Loucy (cell line): Measurements from ENCODE around the gene CORO1A.
"Not testable (repeated sequence)": the region's sequence is repeated elsewhere in the genome, so short reads cannot be mapped to it uniquely, and the experiment has no call there.

Experiments used
- H2AFZ ChIP-seq: fragments of 200-600 bp; sonication (generic); 2 replicates; pipeline ENCODE4 v1.6.0; 2016; ENCODE audit warnings: antibody characterized with exemption, mild to moderate bottlenecking, low read length, moderate library complexity
- H3F3A ChIP-seq: fragments of 200-600 bp; 2 replicates; pipeline ENCODE4 v1.6.0; 2016; ENCODE audit warnings: antibody characterized with exemption, low read depth, mild to moderate bottlenecking
- H3K27me3 ChIP-seq: fragments of 200-600 bp; sonication (generic); 2 replicates; pipeline ENCODE4 v1.6.1; 2014; ENCODE audit warnings: low read length, mild to moderate bottlenecking; ENCODE audit not compliant: insufficient read depth, poor library complexity, severe bottlenecking
- H3K36me3 ChIP-seq: fragments of 200-600 bp; sonication (generic); 2 replicates; pipeline ENCODE4 v1.6.1; 2016; ENCODE audit warnings: low read length; ENCODE audit not compliant: insufficient read depth
- H3K4me1 ChIP-seq: fragments of 200-600 bp; sonication (generic); 2 replicates; pipeline ENCODE4 v1.5.1; 2014; ENCODE audit warnings: low read length, mild to moderate bottlenecking; ENCODE audit not compliant: insufficient read depth, poor library complexity, severe bottlenecking
- H3K4me2 ChIP-seq: fragments of 200-600 bp; sonication (generic); 2 replicates; pipeline ENCODE4 v1.6.0; 2014; ENCODE audit warnings: antibody characterized with exemption, low read length, low read depth, mild to moderate bottlenecking; ENCODE audit not compliant: poor library complexity, severe bottlenecking
- H3K4me3 ChIP-seq: fragments of 200-600 bp; sonication (generic); 2 replicates; pipeline ENCODE4 v1.5.1; 2014; ENCODE audit warnings: low read length, mild to moderate bottlenecking, mixed read lengths; ENCODE audit not compliant: poor library complexity, severe bottlenecking
- H3K79me2 ChIP-seq: fragments of 200-600 bp; sonication (generic); 2 replicates; pipeline ENCODE4 v1.6.1; 2014; ENCODE audit warnings: low read length; ENCODE audit not compliant: insufficient read depth
- H3K9ac ChIP-seq: fragments of 200-600 bp; sonication (generic); 2 replicates; pipeline ENCODE4 v1.6.0; 2014; ENCODE audit warnings: mild to moderate bottlenecking, low read depth, low read length, moderate library complexity; ENCODE audit not compliant: poor library complexity, severe bottlenecking
- H3K9me2 ChIP-seq: fragments of 200-600 bp; sonication (generic); replicated peaks from 2 replicates; pipeline ENCODE4 v1.6.1; 2016; ENCODE audit warnings: low read depth, low read length, mixed read lengths
- H3K9me3 ChIP-seq: fragments of 200-600 bp; sonication (generic); 2 replicates; pipeline ENCODE4 v1.6.1; 2014; ENCODE audit warnings: mild to moderate bottlenecking, antibody characterized with exemption, low read length, low read depth; ENCODE audit not compliant: insufficient read depth
- H4K20me1 ChIP-seq: fragments of 200-600 bp; sonication (generic); 2 replicates; pipeline ENCODE4 v1.6.0; 2014; ENCODE audit warnings: antibody characterized with exemption, low read length, mild to moderate bottlenecking; ENCODE audit not compliant: insufficient read depth, poor library complexity, severe bottlenecking

CORO1A gene

DNA sequence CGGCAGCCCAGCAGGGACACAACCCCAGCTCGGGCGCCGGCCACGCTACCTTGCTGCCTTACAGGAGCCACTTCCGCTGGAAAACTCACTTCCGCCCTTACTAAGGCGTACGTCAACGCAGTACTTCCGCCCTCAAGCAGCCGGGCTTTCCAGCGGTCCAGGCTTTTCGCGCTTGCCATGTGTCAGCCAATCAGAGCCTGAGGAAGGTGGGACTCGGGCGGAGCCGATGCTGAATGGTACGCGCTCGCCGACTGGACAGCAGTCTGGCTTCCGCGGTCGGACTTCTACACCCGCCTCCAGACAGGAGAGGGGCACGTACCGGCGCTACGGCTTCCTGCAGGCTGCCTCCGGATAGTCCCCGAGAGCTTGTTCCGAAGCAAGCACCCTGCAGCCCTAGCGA is 10.2 kb downstream of the CORO1A start, which contains the start of the genes BOLA2B and SLX1A:
Gene BOLA2B (minus strand): TSS at position 52 of the 400 bp plus-strand sequence. CDS start 71 bp downstream, outside the sequence.
Gene SLX1A (plus strand): TSS at position 261 of the 400 bp plus-strand sequence. CDS start 210 bp downstream, outside the sequence.
- not testable (repeated sequence) for H2AFZ ChIP-seq, H3K4me1 ChIP-seq, H3F3A ChIP-seq, H3K9me2 ChIP-seq, H3K27me3 ChIP-seq, H3K4me2 ChIP-seq, H4K20me1 ChIP-seq, H3K36me3 ChIP-seq, H3K9me3 ChIP-seq, H3K79me2 ChIP-seq, H3K9ac ChIP-seq
- peak within 1 kb of the TSS; percentile 65 for H3K4me3 ChIP-seq

DNA sequence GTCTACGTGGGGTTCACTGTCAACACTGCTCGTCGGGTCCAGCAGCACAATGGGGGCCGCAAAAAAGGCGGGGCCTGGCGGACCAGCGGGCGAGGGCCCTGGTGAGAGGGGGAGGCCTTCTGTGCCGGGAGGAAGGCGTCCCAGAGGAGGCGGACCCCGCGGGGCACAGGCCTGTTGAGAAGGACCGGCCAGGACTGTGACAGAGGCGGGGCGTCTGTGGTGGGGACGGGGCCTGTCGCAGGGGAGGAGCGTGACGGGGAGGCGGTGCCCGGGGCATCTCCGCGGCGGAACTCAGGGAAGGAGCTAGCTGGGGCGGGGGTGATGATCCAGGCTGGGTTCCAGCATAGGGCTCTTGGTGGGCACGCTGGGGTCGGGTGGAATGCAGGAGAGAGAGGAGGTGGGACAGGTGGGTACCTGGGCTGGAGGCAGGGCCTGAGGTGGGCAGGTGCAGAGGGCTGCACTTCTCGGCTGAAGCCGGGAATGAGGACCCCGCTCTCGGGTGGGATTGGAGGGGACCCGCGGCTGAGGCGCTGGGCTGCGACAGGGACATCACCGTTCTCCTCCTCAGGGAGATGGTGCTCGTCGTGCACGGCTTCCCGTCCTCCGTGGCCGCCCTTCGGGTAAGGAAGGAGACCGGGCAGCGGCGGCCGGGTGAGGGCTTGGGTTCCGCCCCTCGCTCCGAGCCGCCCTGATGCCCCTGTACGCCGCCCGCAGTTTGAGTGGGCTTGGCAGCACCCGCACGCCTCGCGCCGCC is 10.9 kb downstream of the CORO1A start:
- not testable (repeated sequence) for H4K20me1 ChIP-seq, H3K9me3 ChIP-seq, H3K27me3 ChIP-seq, H3K9ac ChIP-seq, H3K4me2 ChIP-seq, H3K79me2 ChIP-seq, H3K36me3 ChIP-seq, H3F3A ChIP-seq, H3K9me2 ChIP-seq, H3K4me1 ChIP-seq, H2AFZ ChIP-seq
- H3K4me3 ChIP-seq = peak overlapping the region; percentile 65

DNA sequence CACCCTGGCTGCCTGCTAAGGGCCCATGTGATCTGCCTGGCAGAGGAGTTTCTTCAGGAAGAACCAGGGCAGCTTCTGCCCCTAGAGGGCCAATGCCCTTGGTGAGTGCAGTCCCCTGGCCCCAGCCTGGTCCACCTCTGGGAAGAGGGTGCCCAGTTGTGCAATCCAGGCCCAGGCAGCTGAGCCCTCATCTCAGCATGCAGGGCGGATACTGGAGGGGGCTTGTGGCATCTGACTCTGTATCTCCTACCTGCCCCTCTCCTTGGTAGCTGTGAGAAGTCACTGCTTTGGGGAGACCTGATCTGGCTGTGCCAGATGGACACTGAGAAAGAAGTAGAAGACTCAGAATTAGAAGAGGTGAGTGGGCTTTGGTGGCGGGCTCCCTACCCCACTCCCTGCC is 13.6 kb downstream of the CORO1A start:
- not testable (repeated sequence) for H3K9me3 ChIP-seq, H3K4me2 ChIP-seq, H3K27me3 ChIP-seq

DNA sequence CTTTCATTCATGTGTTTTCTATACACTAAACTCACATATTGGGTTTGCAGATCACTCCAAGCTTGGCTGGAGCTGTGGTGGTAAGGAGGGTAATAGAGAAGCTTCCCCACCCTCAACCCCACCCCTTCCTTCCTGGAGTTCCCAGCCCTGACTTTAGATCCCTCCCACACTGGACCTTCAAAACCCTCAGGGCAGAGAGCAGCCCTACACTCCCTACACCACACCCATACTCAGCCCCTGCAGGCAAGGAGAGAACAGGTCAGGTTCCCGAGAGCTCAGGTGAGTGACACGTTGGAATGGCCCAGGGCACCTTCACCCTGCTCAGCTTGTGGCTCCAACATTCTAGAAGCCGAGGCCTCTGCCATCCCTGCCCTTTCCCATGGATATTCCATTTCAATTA is 15.6 kb downstream of the CORO1A start, which contains the start of gene SULT1A3:
Gene SULT1A3 (plus strand): TSS at position 207 of the 400 bp plus-strand sequence. CDS start 1,474 bp downstream, outside the sequence.
- H3K4me2 ChIP-seq, H3K9me2 ChIP-seq, H3K36me3 ChIP-seq, H3K79me2 ChIP-seq, H3K9me3 ChIP-seq, H3F3A ChIP-seq, H3K4me1 ChIP-seq, H3K4me3 ChIP-seq, H3K27me3 ChIP-seq, H2AFZ ChIP-seq, H3K9ac ChIP-seq, H4K20me1 ChIP-seq: not testable (repeated sequence)

More for the DNA sequence above, 13.6 kb downstream of the CORO1A start:
- H3F3A ChIP-seq, H3K4me1 ChIP-seq, H3K9me2 ChIP-seq, H4K20me1 ChIP-seq, H2AFZ ChIP-seq, H3K36me3 ChIP-seq, H3K79me2 ChIP-seq, H3K4me3 ChIP-seq, H3K9ac ChIP-seq: not testable (repeated sequence)

DNA sequence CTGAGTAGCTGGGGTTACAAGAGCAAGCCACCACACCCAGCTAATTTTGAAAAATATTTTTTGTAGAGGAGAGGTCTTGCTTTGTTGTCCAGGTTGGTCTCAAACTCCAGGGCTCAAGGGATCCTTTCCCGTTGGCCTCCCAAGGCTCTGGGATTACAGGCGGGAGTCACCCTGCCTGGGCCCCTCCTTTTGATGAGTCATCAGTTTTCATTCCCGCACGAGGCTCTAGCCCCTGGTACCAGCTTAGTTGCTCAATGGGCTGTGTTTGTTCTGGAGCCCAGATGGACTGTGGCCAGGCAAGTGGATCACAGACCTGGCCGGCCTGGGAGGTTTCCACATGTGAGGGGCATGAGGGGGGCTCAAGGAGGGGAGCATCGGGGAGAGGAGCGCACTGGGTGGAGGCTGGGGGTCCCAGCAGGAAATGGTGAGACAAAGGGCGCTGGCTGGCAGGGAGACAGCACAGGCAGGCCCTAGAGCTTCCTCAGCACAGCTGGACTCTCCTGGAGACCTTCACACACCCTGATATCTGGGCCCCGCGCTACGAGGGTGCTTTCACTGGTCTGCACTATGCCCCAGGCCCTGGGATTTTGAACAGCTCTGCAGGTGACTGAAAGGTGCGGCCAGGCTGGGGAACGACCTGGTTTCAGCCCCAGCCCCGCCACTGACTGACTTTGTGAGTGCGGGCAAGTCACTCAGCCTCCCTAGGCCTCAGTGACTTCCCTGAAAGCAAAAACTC is 16.4 kb downstream of the CORO1A start:
- not testable (repeated sequence) for H4K20me1 ChIP-seq, H3K4me3 ChIP-seq, H3K79me2 ChIP-seq, H3K36me3 ChIP-seq, H3K4me2 ChIP-seq, H3K9me3 ChIP-seq, H3K9me2 ChIP-seq, H3K9ac ChIP-seq, H2AFZ ChIP-seq, H3F3A ChIP-seq, H3K27me3 ChIP-seq, H3K4me1 ChIP-seq

DNA sequence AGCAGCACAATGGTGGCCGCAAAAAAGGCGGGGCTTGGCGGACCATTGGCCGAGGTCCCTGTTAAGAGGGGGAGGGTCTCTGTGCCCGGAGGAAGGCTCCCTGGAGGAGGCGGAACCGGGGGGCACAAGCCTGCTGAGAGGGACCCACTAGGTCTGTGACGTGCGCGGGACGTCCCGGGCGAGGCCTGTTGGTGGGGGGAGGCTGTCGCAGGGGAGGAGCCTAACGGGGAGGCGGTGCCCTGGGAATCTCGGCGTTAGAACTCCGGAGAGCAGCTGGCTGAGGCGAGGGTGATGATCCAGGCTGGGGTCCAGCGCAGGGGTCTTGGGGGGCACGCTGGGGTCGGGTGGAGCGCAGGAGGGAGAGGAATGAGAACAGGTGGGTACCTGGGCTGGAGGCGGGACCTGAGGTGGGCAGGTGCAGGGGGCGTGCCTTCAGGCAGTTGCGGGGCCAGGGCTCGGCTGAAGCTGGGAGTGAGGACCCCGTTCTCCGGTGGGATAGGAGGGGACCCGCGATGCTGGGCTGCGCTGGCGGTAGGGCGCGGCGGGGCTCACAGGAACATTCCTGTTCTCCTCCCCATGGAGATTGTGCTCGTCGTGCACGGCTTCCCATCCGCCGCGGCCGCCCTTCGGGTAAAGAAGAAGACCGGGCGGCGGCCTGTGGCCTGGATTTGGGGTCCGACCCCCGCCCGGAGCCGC is 22.3 kb downstream of the CORO1A start:
- H3K9me2 ChIP-seq, H3K79me2 ChIP-seq, H3K4me1 ChIP-seq, H3K9ac ChIP-seq, H3K27me3 ChIP-seq, H4K20me1 ChIP-seq, H3K4me2 ChIP-seq, H2AFZ ChIP-seq, H3F3A ChIP-seq, H3K9me3 ChIP-seq, H3K4me3 ChIP-seq, H3K36me3 ChIP-seq: not testable (repeated sequence)

DNA sequence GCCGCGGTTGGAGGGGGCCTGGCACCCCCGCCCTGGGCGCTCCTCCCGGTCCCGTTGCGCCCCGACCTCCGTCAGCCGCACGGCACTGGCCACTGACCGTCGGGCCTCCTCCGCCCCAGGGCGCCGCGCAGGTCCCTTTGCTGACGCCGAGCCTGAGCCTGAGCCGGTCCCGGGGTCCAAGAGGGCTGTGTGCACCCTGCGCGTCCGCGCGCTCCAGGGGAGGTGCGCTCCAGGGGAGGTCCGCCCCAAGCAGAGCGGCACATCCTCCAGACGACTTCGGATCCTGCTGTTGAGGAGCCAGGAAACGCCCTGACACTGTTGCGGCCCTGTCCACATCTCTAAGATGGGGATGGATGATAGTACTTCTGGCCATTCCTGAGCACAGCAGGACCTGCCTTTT is 22.9 kb downstream of the CORO1A start:
- H4K20me1 ChIP-seq, H3K79me2 ChIP-seq, H3K9ac ChIP-seq, H3K36me3 ChIP-seq, H3K27me3 ChIP-seq, H3K9me3 ChIP-seq, H3K4me1 ChIP-seq, H3K4me3 ChIP-seq, H2AFZ ChIP-seq, H3K4me2 ChIP-seq, H3K9me2 ChIP-seq, H3F3A ChIP-seq: not testable (repeated sequence)
